Frontal cortex (tissue), 4 donors: Measurements from ENCODE around the gene CAMK2G. TPM values are rescaled to one million over a fixed set of nuclear protein-coding genes. Genes with fewer than 3 reads are reported as not detected.

Experiments used
- DNase-seq, 2 donors: peaks; one replicate each; pipeline ENCODE4 v3.0.0; 2012; ENCODE audit warnings: low spot score in 2 of 2
- FAIRE-seq: peaks from 2 replicates; lab custom pipeline; 2012; peaks lifted over from hg19 to GRCh38; lab: Jason Lieb, UNC
- total RNA-seq: library from RNA; depleted of rRNA; stranded (reverse); fragments of >200 nt; gene quantifications from one replicate; pipeline ENCODE4 v1.2.3, GENCODE V29; 2014
- donor health status: control.
- donor health status: control.
- donor health status: control.

Gene CAMK2G
- total RNA-seq, 1 donor from 2014 or later = 50.1 TPM

GRCh38 chr10:73866621-73867020 lies 7.7 kb downstream of the CAMK2G start:
- FAIRE-seq (no peak), DNase-seq (no peak)

GRCh38 chr10:73865459-73866442 lies 8.6 kb downstream of the CAMK2G start:
- no peak for DNase-seq
- no peak for FAIRE-seq

- no peak for FAIRE-seq
Observed at GRCh38 chr10:73865107-73865458, 9.3 kb downstream of the CAMK2G start.

GRCh38 chr10:73864229-73864628 lies 10.1 kb downstream of the CAMK2G start:
- FAIRE-seq = no peak
- DNase-seq = no peak

More at GRCh38 chr10:73865107-73865458, 9.3 kb downstream of the CAMK2G start:
- DNase-seq = no peak

GRCh38 chr10:73863039-73863817 lies 11.1 kb downstream of the CAMK2G start:
- no peak for FAIRE-seq
- no peak for DNase-seq

- DNase-seq (no peak), FAIRE-seq (no peak)
Observed at GRCh38 chr10:73862011-73862410, 12.3 kb downstream of the CAMK2G start.

GRCh38 chr10:73859784-73860491 lies 14.4 kb downstream of the CAMK2G start:
- no peak for FAIRE-seq
- no peak for DNase-seq

GRCh38 chr10:73859428-73859783 lies 14.9 kb downstream of the CAMK2G start:
- FAIRE-seq = no peak

GRCh38 chr10:73858750-73859427 lies 15.5 kb downstream of the CAMK2G start:
- FAIRE-seq (no peak), DNase-seq (no peak)

More at GRCh38 chr10:73859428-73859783, 14.9 kb downstream of the CAMK2G start:
- DNase-seq = no peak

- no peak for DNase-seq
- no peak for FAIRE-seq
Observed at GRCh38 chr10:73858013-73858708, 16.2 kb downstream of the CAMK2G start.

GRCh38 chr10:73857446-73857845 lies 16.9 kb downstream of the CAMK2G start:
- DNase-seq = no peak
- FAIRE-seq = no peak

GRCh38 chr10:73856261-73856660 lies 18.1 kb downstream of the CAMK2G start:
- no peak for DNase-seq
- no peak for FAIRE-seq

GRCh38 chr10:73855413-73855812 lies 18.9 kb downstream of the CAMK2G start:
- FAIRE-seq = no peak
- DNase-seq = no peak

GRCh38 chr10:73854310-73854709 lies 20.0 kb downstream of the CAMK2G start:
- DNase-seq (no peak), FAIRE-seq (no peak)

- FAIRE-seq = no peak
- no peak for DNase-seq
Observed at GRCh38 chr10:73853196-73853595, 21.2 kb downstream of the CAMK2G start.

- DNase-seq (peak in 1 of 2 donors; percentile 55), FAIRE-seq (no peak)
Observed at GRCh38 chr10:73850863-73851461, 23.4 kb downstream of the CAMK2G start.

- FAIRE-seq (no peak), DNase-seq (no peak)
Observed at GRCh38 chr10:73850211-73850610, 24.1 kb downstream of the CAMK2G start.

- DNase-seq (peak; percentile 72 to 85), FAIRE-seq (no peak)
Observed at GRCh38 chr10:73848821-73849489, 25.4 kb downstream of the CAMK2G start.
